GM23338 (cell line): ENCODE data around the gene SARM1. TPM values are rescaled to one million over a fixed set of nuclear protein-coding genes. Genes with fewer than 3 reads are reported as not detected.

Experiments
- ATAC-seq: fragments of 200-7000 bp; cut with Tn5 transposase; 3 replicates; pipeline ENCODE4 v1.9.1; 2020
- DNase-seq: peaks from one replicate; pipeline ENCODE4 v3.0.0-alpha.2; 2015; ENCODE audit warnings: low spot score
- H2AFZ ChIP-seq: fragments of 200-600 bp; sonication (generic); 2 replicates; pipeline ENCODE4 v1.8.0; 2016; ENCODE audit warnings: antibody characterized with exemption, mild to moderate bottlenecking, moderate library complexity
- H3F3A ChIP-seq: fragments of 200-600 bp; sonication (generic); replicated peaks from 2 replicates; pipeline ENCODE4 v1.8.0; 2017; ENCODE audit warnings: antibody characterized with exemption, mixed run types, low read depth
- H3K27ac ChIP-seq: fragments of 200-600 bp; sonication (generic); 2 replicates; pipeline ENCODE4 v1.6.1; 2016; ENCODE audit warnings: low read depth
- H3K27me3 ChIP-seq: fragments of 200-600 bp; sonication (generic); 2 replicates; pipeline ENCODE4 v1.8.0; 2016; ENCODE audit warnings: mild to moderate bottlenecking, mixed run types, moderate library complexity; ENCODE audit not compliant: insufficient read depth
- H3K36me3 ChIP-seq: fragments of 200-600 bp; sonication (generic); 2 replicates; pipeline ENCODE4 v1.8.0; 2016; ENCODE audit warnings: mild to moderate bottlenecking; ENCODE audit not compliant: insufficient read depth
- H3K4me1 ChIP-seq: fragments of 200-600 bp; sonication (generic); 2 replicates; pipeline ENCODE4 v1.8.0; 2016; ENCODE audit warnings: mild to moderate bottlenecking, moderate library complexity; ENCODE audit not compliant: insufficient read depth
- H3K4me2 ChIP-seq: fragments of 200-600 bp; sonication (generic); 2 replicates; pipeline ENCODE4 v1.7.1; 2017; ENCODE audit warnings: mixed run types
- H3K4me3 ChIP-seq: fragments of 200-600 bp; sonication (generic); 2 replicates; pipeline ENCODE4 v1.6.1; 2016; ENCODE audit warnings: mixed run types
- H3K79me2 ChIP-seq: fragments of 200-600 bp; sonication (generic); replicated peaks from 2 replicates; pipeline ENCODE4 v1.8.0; 2017; ENCODE audit warnings: mild to moderate bottlenecking; ENCODE audit not compliant: insufficient read depth
- H3K9me2 ChIP-seq: fragments of 200-600 bp; sonication (generic); 2 replicates; pipeline ENCODE4 v1.8.0; 2017; ENCODE audit not compliant: insufficient read depth
- H4K20me1 ChIP-seq: fragments of 200-600 bp; sonication (generic); replicated peaks from 2 replicates; pipeline ENCODE4 v1.8.0; 2017; ENCODE audit warnings: mild to moderate bottlenecking; ENCODE audit not compliant: insufficient read depth
- H3K27ac Mint-ChIP-seq: 2 replicates; pipeline ENCODE4 v1.8.0; 2020; ENCODE audit warnings: inconsistent platforms, mild to moderate bottlenecking, moderate library complexity, mixed read lengths
- H3K27me3 Mint-ChIP-seq: 3 replicates; pipeline ENCODE4 v1.8.0; 2022; ENCODE audit warnings: low read depth, mild to moderate bottlenecking, moderate library complexity, mixed read lengths, inconsistent platforms; ENCODE audit not compliant: insufficient read depth, poor library complexity
- H3K36me3 Mint-ChIP-seq: 3 replicates; pipeline ENCODE4 v1.8.0; 2021; ENCODE audit warnings: low read depth, mild to moderate bottlenecking, inconsistent platforms, moderate library complexity, mixed read lengths
- H3K4me1 Mint-ChIP-seq: 3 replicates; pipeline ENCODE4 v1.8.0; 2020; ENCODE audit warnings: mild to moderate bottlenecking, inconsistent platforms, mixed read lengths
- H3K4me3 Mint-ChIP-seq: 3 replicates; pipeline ENCODE4 v1.8.0; 2021; ENCODE audit warnings: moderate library complexity, mild to moderate bottlenecking, inconsistent platforms, mixed read lengths
- H3K9me3 Mint-ChIP-seq: 3 replicates; pipeline ENCODE4 v1.8.0; 2020; ENCODE audit warnings: moderate library complexity, mild to moderate bottlenecking, inconsistent platforms, mixed read lengths
- CREB1 ChIP-seq: fragments of 250-450 bp; sonication (Bioruptor Pico); IDR thresholded peaks from 2 replicates; pipeline ENCODE4 v1.5.0; 2020; ENCODE audit warnings: low read depth, mild to moderate bottlenecking, moderate library complexity
- EZH2 ChIP-seq: fragments of 200-600 bp; sonication (generic); IDR thresholded peaks from one replicate; pipeline ENCODE4 v1.8.0; 2017; ENCODE audit warnings: antibody characterized with exemption, mild to moderate bottlenecking, low read depth; ENCODE audit not compliant: unreplicated experiment
- EZH2phosphoT487 ChIP-seq: fragments of 200-600 bp; sonication (generic); IDR thresholded peaks from one replicate; pipeline ENCODE4 v1.8.1; 2018; ENCODE audit warnings: antibody characterized with exemption; ENCODE audit not compliant: unreplicated experiment
- JUNB ChIP-seq: IDR thresholded peaks from one replicate; pipeline ENCODE4 v1.6.1; 2016; ENCODE audit warnings: antibody characterized with exemption; ENCODE audit not compliant: unreplicated experiment
- NANOG ChIP-seq: IDR thresholded peaks from 2 replicates; pipeline ENCODE4 v1.6.1; 2016; ENCODE audit warnings: antibody characterized with exemption, borderline replicate concordance
- POLR2AphosphoS5 ChIP-seq: IDR thresholded peaks from 2 replicates; pipeline ENCODE4 v1.6.1; 2016; ENCODE audit warnings: antibody characterized with exemption, low read depth
- STAT1 ChIP-seq: IDR thresholded peaks from one replicate; pipeline ENCODE4 v1.6.1; 2016; ENCODE audit warnings: antibody characterized with exemption; ENCODE audit not compliant: unreplicated experiment
- ZNF114 ChIP-seq: fragments of 250-450 bp; sonication (Bioruptor Pico); IDR thresholded peaks from 2 replicates; pipeline ENCODE4 v1.5.0; 2020; ENCODE audit warnings: mild to moderate bottlenecking, moderate library complexity
- ZNF331 ChIP-seq: fragments of 250-450 bp; sonication (Bioruptor Pico); IDR thresholded peaks from 2 replicates; pipeline ENCODE4 v1.5.0; 2020; ENCODE audit warnings: low read depth, mild to moderate bottlenecking, moderate library complexity
- polyA plus RNA-seq: library from polyadenylated mRNA; unstranded; fragments of >200 nt; fragmentation: Nextera tagmentation; extraction: Ambion mirVana; gene quantifications from 2 replicates; pipeline ENCODE4 v1.2.1, GENCODE V29; 2016
- total RNA-seq: library from RNA; depleted of rRNA; stranded (reverse); fragments of >200 nt; shearing (Covaris generic); gene quantifications from 2 replicates; pipeline ENCODE4 v1.2.3, GENCODE V29; 2014
- TF ChIP-seq, protein P1 (sequence below): fragments of 250-450 bp; sonication (Bioruptor Pico); IDR thresholded peaks from 2 replicates; pipeline ENCODE4 v1.5.0; 2020; ENCODE audit warnings: mild to moderate bottlenecking, moderate library complexity
- TF ChIP-seq, protein P2 (sequence below), 2 experiments: fragments of 200-600 bp in 1 of 2; sonication (generic) in 1 of 2; conservative IDR thresholded peaks; 2 replicates each; pipeline versions ENCODE4 v1.5.1 to v1.6.1; 2016 to 2017; ENCODE audit warnings: antibody characterized with exemption in 2 of 2, low read depth in 2 of 2, mild to moderate bottlenecking in 2 of 2, moderate library complexity in 1 of 2
- TF ChIP-seq, protein P3 (sequence below): IDR thresholded peaks from one replicate; pipeline ENCODE4 v1.6.1; 2018; ENCODE audit warnings: antibody characterized with exemption; ENCODE audit not compliant: unreplicated experiment
- TF ChIP-seq, protein P4 (sequence below): IDR thresholded peaks from 2 replicates; pipeline ENCODE4 v1.6.1; 2016; ENCODE audit warnings: antibody characterized with exemption

Gene SARM1
- total and polyA plus RNA-seq, 2 experiments from 2014 or later: 0.89 to 15.3 TPM

DNA sequence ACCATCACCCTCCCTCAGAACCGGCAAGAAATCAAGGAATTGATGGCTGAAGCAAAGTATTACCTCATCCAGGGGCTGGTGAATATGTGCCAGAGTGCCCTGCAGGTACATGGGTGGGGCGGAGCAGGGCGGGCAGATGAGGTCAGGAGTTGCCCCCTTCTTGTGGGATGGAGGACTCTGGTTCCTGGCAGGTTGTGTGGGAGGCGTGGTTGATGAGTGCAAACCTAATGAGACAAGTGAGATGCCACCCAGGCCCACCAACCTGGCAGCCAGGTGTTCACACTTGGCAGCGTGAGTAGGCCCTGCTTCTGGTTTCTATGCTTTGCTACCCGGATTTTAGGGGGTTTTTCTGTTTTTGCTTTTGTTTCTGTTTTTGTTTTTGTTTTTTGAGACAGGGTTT is 31.1 kb upstream of the SARM1 start:
- no peak for ATAC-seq
- Histone ChIP-seq H4K20me1 (no peaks in the 10 kb centered on the region), H3K4me2 (no peak overlapping the region), H3K27me3 (no peaks in the 10 kb centered on the region), H3K9me2 (no peaks in the 10 kb centered on the region), H3K4me1 (peaks cover 6% of the 10 kb centered on the region; the same call in 1 of the 2 replicates), H3K27ac (no peak overlapping the region), H2AFZ (no peak overlapping the region), H3K36me3 (peaks cover 8% of the 10 kb centered on the region), H3F3A (no peaks in the 10 kb centered on the region), H3K4me3 (no peak overlapping the region), H3K79me2 (peaks cover 19% of the 10 kb centered on the region)
- TF ChIP-seq, protein P1, sequence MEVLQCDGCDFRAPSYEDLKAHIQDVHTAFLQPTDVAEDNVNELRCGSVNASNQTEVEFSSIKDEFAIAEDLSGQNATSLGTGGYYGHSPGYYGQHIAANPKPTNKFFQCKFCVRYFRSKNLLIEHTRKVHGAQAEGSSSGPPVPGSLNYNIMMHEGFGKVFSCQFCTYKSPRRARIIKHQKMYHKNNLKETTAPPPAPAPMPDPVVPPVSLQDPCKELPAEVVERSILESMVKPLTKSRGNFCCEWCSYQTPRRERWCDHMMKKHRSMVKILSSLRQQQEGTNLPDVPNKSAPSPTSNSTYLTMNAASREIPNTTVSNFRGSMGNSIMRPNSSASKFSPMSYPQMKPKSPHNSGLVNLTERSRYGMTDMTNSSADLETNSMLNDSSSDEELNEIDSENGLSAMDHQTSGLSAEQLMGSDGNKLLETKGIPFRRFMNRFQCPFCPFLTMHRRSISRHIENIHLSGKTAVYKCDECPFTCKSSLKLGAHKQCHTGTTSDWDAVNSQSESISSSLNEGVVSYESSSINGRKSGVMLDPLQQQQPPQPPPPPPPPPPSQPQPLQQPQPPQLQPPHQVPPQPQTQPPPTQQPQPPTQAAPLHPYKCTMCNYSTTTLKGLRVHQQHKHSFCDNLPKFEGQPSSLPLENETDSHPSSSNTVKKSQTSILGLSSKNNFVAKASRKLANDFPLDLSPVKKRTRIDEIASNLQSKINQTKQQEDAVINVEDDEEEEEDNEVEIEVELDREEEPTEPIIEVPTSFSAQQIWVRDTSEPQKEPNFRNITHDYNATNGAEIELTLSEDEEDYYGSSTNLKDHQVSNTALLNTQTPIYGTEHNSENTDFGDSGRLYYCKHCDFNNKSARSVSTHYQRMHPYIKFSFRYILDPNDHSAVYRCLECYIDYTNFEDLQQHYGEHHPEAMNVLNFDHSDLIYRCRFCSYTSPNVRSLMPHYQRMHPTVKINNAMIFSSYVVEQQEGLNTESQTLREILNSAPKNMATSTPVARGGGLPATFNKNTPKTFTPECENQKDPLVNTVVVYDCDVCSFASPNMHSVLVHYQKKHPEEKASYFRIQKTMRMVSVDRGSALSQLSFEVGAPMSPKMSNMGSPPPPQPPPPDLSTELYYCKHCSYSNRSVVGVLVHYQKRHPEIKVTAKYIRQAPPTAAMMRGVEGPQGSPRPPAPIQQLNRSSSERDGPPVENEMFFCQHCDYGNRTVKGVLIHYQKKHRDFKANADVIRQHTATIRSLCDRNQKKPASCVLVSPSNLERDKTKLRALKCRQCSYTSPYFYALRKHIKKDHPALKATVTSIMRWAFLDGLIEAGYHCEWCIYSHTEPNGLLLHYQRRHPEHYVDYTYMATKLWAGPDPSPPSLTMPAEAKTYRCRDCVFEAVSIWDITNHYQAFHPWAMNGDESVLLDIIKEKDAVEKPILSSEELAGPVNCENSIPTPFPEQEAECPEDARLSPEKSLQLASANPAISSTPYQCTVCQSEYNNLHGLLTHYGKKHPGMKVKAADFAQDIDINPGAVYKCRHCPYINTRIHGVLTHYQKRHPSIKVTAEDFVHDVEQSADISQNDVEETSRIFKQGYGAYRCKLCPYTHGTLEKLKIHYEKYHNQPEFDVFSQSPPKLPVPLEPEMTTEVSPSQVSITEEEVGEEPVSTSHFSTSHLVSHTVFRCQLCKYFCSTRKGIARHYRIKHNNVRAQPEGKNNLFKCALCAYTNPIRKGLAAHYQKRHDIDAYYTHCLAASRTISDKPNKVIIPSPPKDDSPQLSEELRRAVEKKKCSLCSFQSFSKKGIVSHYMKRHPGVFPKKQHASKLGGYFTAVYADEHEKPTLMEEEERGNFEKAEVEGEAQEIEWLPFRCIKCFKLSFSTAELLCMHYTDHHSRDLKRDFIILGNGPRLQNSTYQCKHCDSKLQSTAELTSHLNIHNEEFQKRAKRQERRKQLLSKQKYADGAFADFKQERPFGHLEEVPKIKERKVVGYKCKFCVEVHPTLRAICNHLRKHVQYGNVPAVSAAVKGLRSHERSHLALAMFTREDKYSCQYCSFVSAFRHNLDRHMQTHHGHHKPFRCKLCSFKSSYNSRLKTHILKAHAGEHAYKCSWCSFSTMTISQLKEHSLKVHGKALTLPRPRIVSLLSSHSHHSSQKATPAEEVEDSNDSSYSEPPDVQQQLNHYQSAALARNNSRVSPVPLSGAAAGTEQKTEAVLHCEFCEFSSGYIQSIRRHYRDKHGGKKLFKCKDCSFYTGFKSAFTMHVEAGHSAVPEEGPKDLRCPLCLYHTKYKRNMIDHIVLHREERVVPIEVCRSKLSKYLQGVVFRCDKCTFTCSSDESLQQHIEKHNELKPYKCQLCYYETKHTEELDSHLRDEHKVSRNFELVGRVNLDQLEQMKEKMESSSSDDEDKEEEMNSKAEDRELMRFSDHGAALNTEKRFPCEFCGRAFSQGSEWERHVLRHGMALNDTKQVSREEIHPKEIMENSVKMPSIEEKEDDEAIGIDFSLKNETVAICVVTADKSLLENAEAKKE (CRISPR knock-in tag): no peak
- TF ChIP-seq, protein P2, sequence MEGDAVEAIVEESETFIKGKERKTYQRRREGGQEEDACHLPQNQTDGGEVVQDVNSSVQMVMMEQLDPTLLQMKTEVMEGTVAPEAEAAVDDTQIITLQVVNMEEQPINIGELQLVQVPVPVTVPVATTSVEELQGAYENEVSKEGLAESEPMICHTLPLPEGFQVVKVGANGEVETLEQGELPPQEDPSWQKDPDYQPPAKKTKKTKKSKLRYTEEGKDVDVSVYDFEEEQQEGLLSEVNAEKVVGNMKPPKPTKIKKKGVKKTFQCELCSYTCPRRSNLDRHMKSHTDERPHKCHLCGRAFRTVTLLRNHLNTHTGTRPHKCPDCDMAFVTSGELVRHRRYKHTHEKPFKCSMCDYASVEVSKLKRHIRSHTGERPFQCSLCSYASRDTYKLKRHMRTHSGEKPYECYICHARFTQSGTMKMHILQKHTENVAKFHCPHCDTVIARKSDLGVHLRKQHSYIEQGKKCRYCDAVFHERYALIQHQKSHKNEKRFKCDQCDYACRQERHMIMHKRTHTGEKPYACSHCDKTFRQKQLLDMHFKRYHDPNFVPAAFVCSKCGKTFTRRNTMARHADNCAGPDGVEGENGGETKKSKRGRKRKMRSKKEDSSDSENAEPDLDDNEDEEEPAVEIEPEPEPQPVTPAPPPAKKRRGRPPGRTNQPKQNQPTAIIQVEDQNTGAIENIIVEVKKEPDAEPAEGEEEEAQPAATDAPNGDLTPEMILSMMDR (conservative IDR thresholded peaks at IDR 0.05; ENCODE audit: low read depth in 2 of 2): no peak
- no peak for TF ChIP-seq EZH2
- no peak for TF ChIP-seq STAT1
- TF ChIP-seq CREB1 (CRISPR knock-in tag): no peak
- TF ChIP-seq, protein P3, sequence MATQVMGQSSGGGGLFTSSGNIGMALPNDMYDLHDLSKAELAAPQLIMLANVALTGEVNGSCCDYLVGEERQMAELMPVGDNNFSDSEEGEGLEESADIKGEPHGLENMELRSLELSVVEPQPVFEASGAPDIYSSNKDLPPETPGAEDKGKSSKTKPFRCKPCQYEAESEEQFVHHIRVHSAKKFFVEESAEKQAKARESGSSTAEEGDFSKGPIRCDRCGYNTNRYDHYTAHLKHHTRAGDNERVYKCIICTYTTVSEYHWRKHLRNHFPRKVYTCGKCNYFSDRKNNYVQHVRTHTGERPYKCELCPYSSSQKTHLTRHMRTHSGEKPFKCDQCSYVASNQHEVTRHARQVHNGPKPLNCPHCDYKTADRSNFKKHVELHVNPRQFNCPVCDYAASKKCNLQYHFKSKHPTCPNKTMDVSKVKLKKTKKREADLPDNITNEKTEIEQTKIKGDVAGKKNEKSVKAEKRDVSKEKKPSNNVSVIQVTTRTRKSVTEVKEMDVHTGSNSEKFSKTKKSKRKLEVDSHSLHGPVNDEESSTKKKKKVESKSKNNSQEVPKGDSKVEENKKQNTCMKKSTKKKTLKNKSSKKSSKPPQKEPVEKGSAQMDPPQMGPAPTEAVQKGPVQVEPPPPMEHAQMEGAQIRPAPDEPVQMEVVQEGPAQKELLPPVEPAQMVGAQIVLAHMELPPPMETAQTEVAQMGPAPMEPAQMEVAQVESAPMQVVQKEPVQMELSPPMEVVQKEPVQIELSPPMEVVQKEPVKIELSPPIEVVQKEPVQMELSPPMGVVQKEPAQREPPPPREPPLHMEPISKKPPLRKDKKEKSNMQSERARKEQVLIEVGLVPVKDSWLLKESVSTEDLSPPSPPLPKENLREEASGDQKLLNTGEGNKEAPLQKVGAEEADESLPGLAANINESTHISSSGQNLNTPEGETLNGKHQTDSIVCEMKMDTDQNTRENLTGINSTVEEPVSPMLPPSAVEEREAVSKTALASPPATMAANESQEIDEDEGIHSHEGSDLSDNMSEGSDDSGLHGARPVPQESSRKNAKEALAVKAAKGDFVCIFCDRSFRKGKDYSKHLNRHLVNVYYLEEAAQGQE: no peak
- TF ChIP-seq NANOG: no peak
- TF ChIP-seq, protein P4, sequence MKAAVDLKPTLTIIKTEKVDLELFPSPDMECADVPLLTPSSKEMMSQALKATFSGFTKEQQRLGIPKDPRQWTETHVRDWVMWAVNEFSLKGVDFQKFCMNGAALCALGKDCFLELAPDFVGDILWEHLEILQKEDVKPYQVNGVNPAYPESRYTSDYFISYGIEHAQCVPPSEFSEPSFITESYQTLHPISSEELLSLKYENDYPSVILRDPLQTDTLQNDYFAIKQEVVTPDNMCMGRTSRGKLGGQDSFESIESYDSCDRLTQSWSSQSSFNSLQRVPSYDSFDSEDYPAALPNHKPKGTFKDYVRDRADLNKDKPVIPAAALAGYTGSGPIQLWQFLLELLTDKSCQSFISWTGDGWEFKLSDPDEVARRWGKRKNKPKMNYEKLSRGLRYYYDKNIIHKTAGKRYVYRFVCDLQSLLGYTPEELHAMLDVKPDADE: no peak
- TF ChIP-seq JUNB: no peak
- no peak for TF ChIP-seq POLR2AphosphoS5
- TF ChIP-seq ZNF114 (CRISPR knock-in tag): no peak
- TF ChIP-seq ZNF331 (CRISPR knock-in tag): no peak
- TF ChIP-seq EZH2phosphoT487: no peak
- peaks cover 14% of the 10 kb centered on the region for H3K27me3 Mint-ChIP-seq
- DNase-seq: no peak
- H3K9me3 Mint-ChIP-seq: no peaks in the 10 kb centered on the region
- peaks cover 19% of the 10 kb centered on the region for H3K36me3 Mint-ChIP-seq
- peaks cover 13% of the 10 kb centered on the region for H3K4me1 Mint-ChIP-seq
- H3K27ac Mint-ChIP-seq: no peak overlapping the region
- no peak overlapping the region for H3K4me3 Mint-ChIP-seq
